H9 (cell line): Measurements from ENCODE around the gene RPIA. TPM values are rescaled to one million over a fixed set of nuclear protein-coding genes. Genes with fewer than 3 reads are reported as not detected.

Experiments
- DNase-seq: peaks from one replicate; pipeline ENCODE4 v3.0.0-alpha.2; 2017
- H2AFZ ChIP-seq: one replicate; pipeline ENCODE4 v1.6.1; 2013; ENCODE audit warnings: mild to moderate bottlenecking, low read length, control low read depth, moderate library complexity
- H2AK5ac ChIP-seq: 2 replicates; pipeline ENCODE4 v1.6.1; 2013; ENCODE audit warnings: low read length, control low read depth, mixed read lengths; ENCODE audit not compliant: insufficient read length
- H2BK120ac ChIP-seq: one replicate; pipeline ENCODE4 v1.6.1; 2013; ENCODE audit warnings: low read depth, mild to moderate bottlenecking, low read length, control low read depth, inconsistent platforms; ENCODE audit not compliant: poor library complexity, severe bottlenecking
- H2BK12ac ChIP-seq: 2 replicates; pipeline ENCODE4 v1.6.1; 2013; ENCODE audit warnings: low read length, control low read depth, mixed read lengths, low read depth; ENCODE audit not compliant: insufficient read length
- H2BK15ac ChIP-seq: 2 replicates; pipeline ENCODE4 v1.6.1; 2013; ENCODE audit warnings: low read depth, low read length, control low read depth
- H2BK20ac ChIP-seq: one replicate; pipeline ENCODE4 v1.6.1; 2013; ENCODE audit warnings: low read depth, mild to moderate bottlenecking, low read length, control low read depth, inconsistent platforms; ENCODE audit not compliant: poor library complexity, severe bottlenecking
- H2BK5ac ChIP-seq: 2 replicates; pipeline ENCODE4 v1.6.1; 2013; ENCODE audit warnings: low read length, control low read depth, mixed read lengths; ENCODE audit not compliant: insufficient read length
- H3K14ac ChIP-seq: 2 replicates; pipeline ENCODE4 v1.6.1; 2013; ENCODE audit warnings: low read length, control low read depth; ENCODE audit not compliant: insufficient read depth
- H3K18ac ChIP-seq: 2 replicates; pipeline ENCODE4 v1.6.1; 2013; ENCODE audit warnings: low read depth, mild to moderate bottlenecking, mixed read lengths, low read length, control low read depth; ENCODE audit not compliant: insufficient read length
- H3K23ac ChIP-seq: 2 replicates; pipeline ENCODE4 v1.6.1; 2013; ENCODE audit warnings: low read length, control low read depth, mixed read lengths, low read depth; ENCODE audit not compliant: insufficient read length
- H3K23me2 ChIP-seq: 2 replicates; pipeline ENCODE4 v1.6.1; 2013; ENCODE audit warnings: low read depth, mild to moderate bottlenecking, mixed read lengths, low read length, control low read depth; ENCODE audit not compliant: insufficient read length, poor library complexity, severe bottlenecking
- H3K27ac ChIP-seq: 2 replicates; pipeline ENCODE4 v1.5.1; 2013; ENCODE audit warnings: low read length, control low read depth, mixed read lengths, low read depth; ENCODE audit not compliant: insufficient read length
- H3K27me3 ChIP-seq: 2 replicates; pipeline ENCODE4 v1.6.1; 2013; ENCODE audit warnings: low read length, control low read depth, inconsistent platforms; ENCODE audit not compliant: insufficient read depth
- H3K4ac ChIP-seq: 2 replicates; pipeline ENCODE4 v1.6.1; 2013; ENCODE audit warnings: low read depth, mild to moderate bottlenecking, control low read depth, inconsistent platforms, low read length, moderate library complexity
- H3K4me1 ChIP-seq: 2 replicates; pipeline ENCODE4 v1.6.1; 2013; ENCODE audit warnings: low read length, control low read depth, inconsistent platforms; ENCODE audit not compliant: insufficient read depth
- H3K4me2 ChIP-seq: 2 replicates; pipeline ENCODE4 v1.6.1; 2013; ENCODE audit warnings: low read length, control low read depth, mixed read lengths; ENCODE audit not compliant: insufficient read length, insufficient read depth
- H3K56ac ChIP-seq: 2 replicates; pipeline ENCODE4 v1.6.1; 2013; ENCODE audit warnings: low read depth, mild to moderate bottlenecking, mixed read lengths, low read length, control low read depth; ENCODE audit not compliant: insufficient read length
- H3K79me1 ChIP-seq: 2 replicates; pipeline ENCODE4 v1.6.1; 2013; ENCODE audit warnings: low read depth, mild to moderate bottlenecking, moderate library complexity, low read length, control low read depth, inconsistent platforms; ENCODE audit not compliant: insufficient read depth, poor library complexity, severe bottlenecking
- H3K79me2 ChIP-seq: 2 replicates; pipeline ENCODE4 v1.6.1; 2013; ENCODE audit warnings: low read length, control low read depth, inconsistent platforms; ENCODE audit not compliant: insufficient read depth
- H3K9ac ChIP-seq: 2 replicates; pipeline ENCODE4 v1.6.1; 2013; ENCODE audit warnings: low read length, control low read depth, mixed read lengths; ENCODE audit not compliant: insufficient read length; ENCODE audit errors: extremely low read depth
- H3K9me3 ChIP-seq: one replicate; pipeline ENCODE4 v1.6.1; 2013; ENCODE audit warnings: low read depth, low read length, inconsistent platforms; ENCODE audit not compliant: control insufficient read depth
- H3T11ph ChIP-seq: one replicate; pipeline ENCODE4 v1.6.1; 2013; ENCODE audit warnings: mild to moderate bottlenecking, low read length, control low read depth, inconsistent platforms
- H4K20me1 ChIP-seq: one replicate; pipeline ENCODE4 v1.6.1; 2013; ENCODE audit not compliant: control insufficient read depth, insufficient read length, insufficient read depth
- H4K5ac ChIP-seq: 2 replicates; pipeline ENCODE4 v1.6.1; 2013; ENCODE audit warnings: low read depth, mild to moderate bottlenecking, mixed read lengths, low read length, control low read depth; ENCODE audit not compliant: insufficient read length
- H4K8ac ChIP-seq: replicated peaks from 2 replicates; pipeline ENCODE4 v1.6.1; 2013; ENCODE audit warnings: low read length, control low read depth, mixed read lengths, low read depth; ENCODE audit not compliant: insufficient read length
- H4K91ac ChIP-seq: 2 replicates; pipeline ENCODE4 v1.6.1; 2013; ENCODE audit warnings: low read depth, mild to moderate bottlenecking, moderate library complexity, mixed read lengths, low read length, control low read depth; ENCODE audit not compliant: insufficient read length
- H3K27ac Mint-ChIP-seq, 3 experiments: 2 replicates in 2 of 3; 3 replicates in 1 of 3; pipeline ENCODE4 v1.8.0; 2020 to 2021; ENCODE audit warnings: mixed read lengths in 3 of 3, mild to moderate bottlenecking in 1 of 3, moderate library complexity in 1 of 3
- H3K27me3 Mint-ChIP-seq: 2 replicates; pipeline ENCODE4 v1.8.0; 2021; ENCODE audit warnings: low read depth, mild to moderate bottlenecking, moderate library complexity, mixed read lengths
- H3K36me3 Mint-ChIP-seq, 3 experiments: 2 replicates in 2 of 3; 3 replicates in 1 of 3; pipeline ENCODE4 v1.8.0; 2020 to 2021; ENCODE audit warnings: low read depth in 3 of 3, mixed read lengths in 3 of 3; ENCODE audit not compliant: insufficient read depth in 1 of 3
- H3K4me1 Mint-ChIP-seq, 2 experiments: 2 replicates each; pipeline ENCODE4 v1.8.0; 2020; ENCODE audit warnings: mixed read lengths in 2 of 2
- H3K4me3 Mint-ChIP-seq, 2 experiments: 2 replicates in 1 of 2; 3 replicates in 1 of 2; pipeline ENCODE4 v1.8.0; 2020 to 2021; ENCODE audit warnings: mild to moderate bottlenecking in 2 of 2, mixed read lengths in 2 of 2, moderate library complexity in 1 of 2
- H3K9me3 Mint-ChIP-seq, 2 experiments: 2 replicates in 1 of 2; 3 replicates in 1 of 2; pipeline ENCODE4 v1.8.0; 2020; ENCODE audit warnings: mild to moderate bottlenecking in 2 of 2, mixed read lengths in 2 of 2, moderate library complexity in 1 of 2
- WGBS: extraction: QIAGEN DNeasy Blood & Tissue Kit; methylation state at CpG from one replicate; pipeline ENCODE4 v1.1.7; 2013; ENCODE audit warnings: missing lambda C conversion rate, low lambda C conversion rate, mixed read lengths; ENCODE audit not compliant: insufficient read length; ENCODE audit errors: extremely low coverage; 5-methylcytosine and 5-hydroxymethylcytosine counted together
- total RNA-seq: library from RNA; stranded (reverse); gene quantifications from 2 replicates; pipeline ENCODE4 v1.2.1, GENCODE V29; 2021
- TF ChIP-seq, protein P1 (sequence below): fragments of 200-600 bp; sonication (generic); conservative IDR thresholded peaks from 3 replicates; pipeline ENCODE4 v1.8.0; 2021; ENCODE audit warnings: antibody characterized with exemption, mild to moderate bottlenecking

The RPIA gene
- total RNA-seq, 1 experiment from 2014 or later = 18.6 TPM

GRCh38 chr2:88711289-88711688, 19.8 kb downstream of the RPIA start:
- Mint-ChIP-seq H3K27ac (no peak overlapping the region), H3K27me3 (no peaks in the 10 kb centered on the region), H3K9me3 (peaks cover 3 to 17% of the 10 kb centered on the region in 2 experiments; a peak in 4 of 5 replicates), H3K4me1 (peaks cover 24 to 43% of the 10 kb centered on the region in 2 experiments), H3K4me3 (no peak overlapping the region), H3K36me3 (peaks cover 12 to 36% (median 17%) of the 10 kb centered on the region in 3 experiments)
- no peak overlapping the region for H3K56ac ChIP-seq
- no peak overlapping the region for H3T11ph ChIP-seq
- no peak overlapping the region for H3K4me2 ChIP-seq
- TF ChIP-seq, protein P1, sequence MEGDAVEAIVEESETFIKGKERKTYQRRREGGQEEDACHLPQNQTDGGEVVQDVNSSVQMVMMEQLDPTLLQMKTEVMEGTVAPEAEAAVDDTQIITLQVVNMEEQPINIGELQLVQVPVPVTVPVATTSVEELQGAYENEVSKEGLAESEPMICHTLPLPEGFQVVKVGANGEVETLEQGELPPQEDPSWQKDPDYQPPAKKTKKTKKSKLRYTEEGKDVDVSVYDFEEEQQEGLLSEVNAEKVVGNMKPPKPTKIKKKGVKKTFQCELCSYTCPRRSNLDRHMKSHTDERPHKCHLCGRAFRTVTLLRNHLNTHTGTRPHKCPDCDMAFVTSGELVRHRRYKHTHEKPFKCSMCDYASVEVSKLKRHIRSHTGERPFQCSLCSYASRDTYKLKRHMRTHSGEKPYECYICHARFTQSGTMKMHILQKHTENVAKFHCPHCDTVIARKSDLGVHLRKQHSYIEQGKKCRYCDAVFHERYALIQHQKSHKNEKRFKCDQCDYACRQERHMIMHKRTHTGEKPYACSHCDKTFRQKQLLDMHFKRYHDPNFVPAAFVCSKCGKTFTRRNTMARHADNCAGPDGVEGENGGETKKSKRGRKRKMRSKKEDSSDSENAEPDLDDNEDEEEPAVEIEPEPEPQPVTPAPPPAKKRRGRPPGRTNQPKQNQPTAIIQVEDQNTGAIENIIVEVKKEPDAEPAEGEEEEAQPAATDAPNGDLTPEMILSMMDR = no peak
- H3K9me3 ChIP-seq = no peaks in the 10 kb centered on the region
- no peak overlapping the region for H2BK20ac ChIP-seq
- no peak overlapping the region for H3K23ac ChIP-seq
- no peak overlapping the region for H4K8ac ChIP-seq
- H2AK5ac ChIP-seq = no peak overlapping the region
- no peaks in the 10 kb centered on the region for H3K23me2 ChIP-seq
- no peak overlapping the region for H2AFZ ChIP-seq
- WGBS = no CpG with 5 or more reads among the region's 1 CpG
- H3K79me2 ChIP-seq = no peaks in the 10 kb centered on the region
- H2BK15ac ChIP-seq = no peak overlapping the region
- no peak overlapping the region for H4K91ac ChIP-seq
- no peaks in the 10 kb centered on the region for H4K20me1 ChIP-seq
- no peak overlapping the region for H2BK120ac ChIP-seq
- H3K9ac ChIP-seq = no peak overlapping the region
- H3K14ac ChIP-seq = no peak overlapping the region
- H2BK5ac ChIP-seq = no peak overlapping the region
- peaks cover 2% of the 10 kb centered on the region; the same call in 1 of the 2 replicates for H3K4me1 ChIP-seq
- H3K4ac ChIP-seq = no peak overlapping the region
- H4K5ac ChIP-seq = no peak overlapping the region
- no peaks in the 10 kb centered on the region for H3K27me3 ChIP-seq
- no peak overlapping the region for H3K27ac ChIP-seq
- H2BK12ac ChIP-seq = no peak overlapping the region
- H3K18ac ChIP-seq = no peak overlapping the region
- DNase-seq = no peak
- no peaks in the 10 kb centered on the region for H3K79me1 ChIP-seq
